ENCODE data around the gene CYP2S1. TPM values are rescaled to one million over a fixed set of nuclear protein-coding genes. Genes with fewer than 3 reads are reported as not detected.

The CYP2S1 gene
- total and polyA plus RNA-seq, 2 of the 4 experiments (the other 2 are of a cell fraction), result 0.54 to 2.1 TPM

DNA sequence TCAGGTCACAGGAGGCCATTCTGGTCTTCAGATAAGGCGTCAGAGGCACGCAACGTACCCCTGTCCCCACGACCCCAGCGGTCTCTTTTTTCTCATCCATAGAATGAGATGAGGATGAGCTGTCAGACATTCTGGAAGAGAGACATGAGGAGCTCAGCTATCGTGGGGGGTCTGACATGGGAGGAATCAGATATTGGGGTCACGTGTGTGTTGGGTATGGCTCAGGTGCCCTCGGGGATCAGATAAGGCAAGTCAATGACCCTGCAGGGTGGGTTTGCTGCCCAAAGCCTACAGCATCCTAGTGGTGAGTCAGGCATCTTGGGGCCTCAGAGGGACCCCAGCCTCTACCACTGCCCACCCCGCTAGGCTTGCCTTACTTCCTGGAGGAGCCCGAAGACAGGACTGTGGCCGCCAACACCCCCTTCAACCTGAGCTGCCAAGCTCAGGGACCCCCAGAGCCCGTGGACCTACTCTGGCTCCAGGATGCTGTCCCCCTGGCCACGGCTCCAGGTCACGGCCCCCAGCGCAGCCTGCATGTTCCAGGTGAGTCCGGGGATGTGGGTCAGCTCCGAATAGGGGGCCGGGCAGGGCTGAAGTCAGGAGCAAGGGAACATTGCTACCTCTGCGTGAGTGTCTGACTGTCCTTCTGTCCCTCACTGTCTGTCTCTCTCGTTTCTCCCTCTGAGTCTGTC is 28.6 kb downstream of the CYP2S1 start:
- dilution Hi-C loops (cut with HindIII; ENCODE audit: low sequenced_read_pairs, unreplicated experiment), result no loop called here
- peak overlapping the region; percentile 99 for H3K27ac ChIP-seq (ENCODE audit: insufficient read depth, low read length)
- intact Hi-C loops (cut with micrococcal nuclease), result no loop called here

More for the DNA sequence above, 28.6 kb downstream of the CYP2S1 start:
- Histone ChIP-seq H3K4me2 (ENCODE audit: low read depth, low read length) (peak overlapping the region; percentile 83), H3K9ac (ENCODE audit: low read depth, low read length) (peak overlapping the region; percentile 99), H3K23ac (ENCODE audit: low read depth, low read length) (peak overlapping the region; percentile 100), H3K4me3 (ENCODE audit: insufficient read depth, low read depth, low read length) (no peak overlapping the region), H3K14ac (replicated peaks; ENCODE audit: low read depth, low read length) (peak overlapping the region; percentile 100), H2AK9ac (replicated peaks; ENCODE audit: low read depth, low read length, poor library complexity) (peak overlapping the region; percentile 99), H2BK20ac (ENCODE audit: low read depth, low read length) (peak overlapping the region; percentile 49; the same call in 1 of the 2 replicates), H2BK15ac (ENCODE audit: low read depth, low read length) (peak overlapping the region; percentile 51; the same call in 2 of the 3 replicates), H3K4me1 (ENCODE audit: control insufficient read depth, insufficient read depth, low read length) (peaks cover 42% of the 10 kb centered on the region), H3K56ac (ENCODE audit: extremely low read depth, insufficient read depth, low read length) (peak overlapping the region; percentile 75), H4K5ac (ENCODE audit: low read depth, low read length) (0 out of 2 replicates have a peak overlapping the region, but pooled peaks have one; percentile 11), H3K27me3 (ENCODE audit: control insufficient read depth, insufficient read depth, low read length) (no peaks in the 10 kb centered on the region), H3K18ac (ENCODE audit: low read depth, low read length) (no peak overlapping the region; the same call in 1 of the 2 replicates), H4K20me1 (ENCODE audit: insufficient read depth, low read length) (peaks cover 32% of the 10 kb centered on the region), H3K9me1 (ENCODE audit: insufficient read depth, low read length) (peaks cover 27% of the 10 kb centered on the region), H4K8ac (ENCODE audit: low read depth in 2 of 2, low read length in 2 of 2) (peak overlapping the region; percentile 72 to 84), H3K9me3 (ENCODE audit: control insufficient read depth, insufficient read depth, low read length) (no peaks in the 10 kb centered on the region), H2BK120ac (ENCODE audit: low read depth, low read length) (peak overlapping the region; percentile 89), H2AK5ac (ENCODE audit: low read depth, low read length) (peak overlapping the region; percentile 96), H4K91ac (ENCODE audit: insufficient read depth, low read depth, low read length) (peak overlapping the region; percentile 99), H3K4ac (ENCODE audit: low read depth, low read length) (peak overlapping the region; percentile 99), H3K79me1 (ENCODE audit: low read depth in 1 of 2, low read length in 2 of 2) (peaks cover 13 to 60% of the 10 kb centered on the region in 2 experiments), H3K36me3 (ENCODE audit: control insufficient read depth, insufficient read depth, low read length) (peaks cover 42% of the 10 kb centered on the region), H2AFZ (replicated peaks; ENCODE audit: low read length, poor library complexity) (no peak overlapping the region), H2BK5ac (ENCODE audit: low read depth, low read length, poor library complexity, severe bottlenecking) (peak overlapping the region; percentile 99)
- in situ Hi-C loops (cut with MboI; ENCODE audit: low sequenced_read_pairs), result no loop called here
- DNase-seq, result no peak
- 93% methylated on average over 8 of the region's 20 CpGs; no CpG with 5 or more reads in 1 of the 2 experiments for WGBS, 2 experiments (ENCODE audit: extremely low coverage in 2 of 2, insufficient read length in 1 of 2)
- no peak for TF ChIP-seq MXI1 (IDR thresholded peaks at IDR 0.05; ENCODE audit: borderline replicate concordance, low read depth, low read length)
- TF ChIP-seq POLR2A (IDR thresholded peaks at IDR 0.05; ENCODE audit: low read depth, low read length), result peak; percentile 69
- no TSS peak for BruUV-seq (replicated peaks)
- no peak for ATAC-seq (ENCODE audit: low read depth)
- CTCF ChIA-PET, result interaction anchor here (2.5 kb wide), 1 partner anchor 41 kb away, joined by 10 read pairs; no protein-coding TSS in a partner anchor
- POLR2A ChIA-PET (ENCODE audit: unreplicated experiment), result interaction anchor here (0.6 to 0.8 kb wide), 2 partner anchors 78 to 175 kb away, joined by 3 to 6 read pairs; partner anchors contain the start of gene EXOSC5
